HL-60/S4 (cell line): ENCODE results near the gene CHIC1.
"Not testable (repeated sequence)": the region's sequence is repeated elsewhere in the genome, so short reads cannot be mapped to it uniquely, and the experiment has no call there.

Source experiments
- in situ Hi-C: fragments of 300-500 bp; cut with MboI; formaldehyde crosslinking; loops from 2 replicates; pipeline ENCODE4 v1.14.3; 2022; ENCODE audit warnings: low sequenced_read_pairs

Gene CHIC1

GRCh38 chrX:73562984-73563737 is at the start of gene CHIC1:
CHIC1 (plus strand) TSS chrX:73563197; CDS start chrX:73563285, 88 bp downstream.
- in situ Hi-C loops, result no loop called here

- in situ Hi-C loops, result not testable (repeated sequence)
These were observed 40.2 kb upstream of the CHIC1 start for GRCh38 chrX:73522823-73523222.

- in situ Hi-C loops, result no loop called here
These were observed 38.1 kb upstream of the CHIC1 start for GRCh38 chrX:73524906-73525305.

GRCh38 chrX:73525928-73526690 is 36.9 kb upstream of the CHIC1 start:
- in situ Hi-C loops, result no loop called here

GRCh38 chrX:73531655-73532054 is 31.3 kb upstream of the CHIC1 start:
- in situ Hi-C loops, result not testable (repeated sequence)

- in situ Hi-C loops, result no loop called here
These were observed 6.8 kb upstream of the CHIC1 start for GRCh38 chrX:73556159-73556558.

- in situ Hi-C loops, result no loop called here
These were observed 1.2 kb upstream of the CHIC1 start for GRCh38 chrX:73561801-73562200.

- in situ Hi-C loops, result no loop called here
These were observed 539 bp upstream of the CHIC1 start for GRCh38 chrX:73562458-73562857.

GRCh38 chrX:73563738-73564068 is 706 bp downstream of the CHIC1 start:
- in situ Hi-C loops, result no loop called here

GRCh38 chrX:73577361-73577760 is 14.4 kb downstream of the CHIC1 start:
- in situ Hi-C loops, result no loop called here

GRCh38 chrX:73581002-73581628 is 18.1 kb downstream of the CHIC1 start:
- in situ Hi-C loops, result no loop called here

GRCh38 chrX:73597758-73598157 is 34.8 kb downstream of the CHIC1 start:
- in situ Hi-C loops, result not testable (repeated sequence)

- in situ Hi-C loops, result no loop called here
These were observed 52.0 kb downstream of the CHIC1 start for GRCh38 chrX:73615022-73615421.

- in situ Hi-C loops, result not testable (repeated sequence)
These were observed 78.7 kb downstream of the CHIC1 start for GRCh38 chrX:73641669-73642068.

- in situ Hi-C loops, result no loop called here
These were observed 84.2 kb downstream of the CHIC1 start for GRCh38 chrX:73647212-73647611.

GRCh38 chrX:73647632-73648322 is 84.8 kb downstream of the CHIC1 start:
- in situ Hi-C loops, result no loop called here

- in situ Hi-C loops, result not testable (repeated sequence)
These were observed 98.3 kb downstream of the CHIC1 start for GRCh38 chrX:73661322-73661721.

GRCh38 chrX:73668779-73669178 is 105.8 kb downstream of the CHIC1 start:
- in situ Hi-C loops, result no loop called here

GRCh38 chrX:73681408-73681807 is 118.4 kb downstream of the CHIC1 start:
- in situ Hi-C loops, result no loop called here

- in situ Hi-C loops, result no loop called here
These were observed 120.4 kb downstream of the CHIC1 start for GRCh38 chrX:73683236-73683859.

- in situ Hi-C loops, result not testable (repeated sequence)
These were observed 144.0 kb downstream of the CHIC1 start for GRCh38 chrX:73707014-73707413.
